GM06990 (cell line): ENCODE measurements around the gene MIER1.
A peak's percentile ranks its signal among the peaks of the same experiment; 100 is the strongest.
"Not testable (repeated sequence)": the region's sequence is repeated elsewhere in the genome, so short reads cannot be mapped to it uniquely, and the experiment has no call there.

Source experiments
- DNase-seq: peaks from one replicate; pipeline ENCODE4 v3.0.0-alpha.2; 2011; ENCODE audit not compliant: insufficient read length; ENCODE audit errors: extremely low read depth
- H3K27me3 ChIP-seq: replicated peaks from 2 replicates; pipeline ENCODE4 v1.6.0; 2011; ENCODE audit warnings: low read length; ENCODE audit not compliant: control insufficient read depth, insufficient read depth
- H3K36me3 ChIP-seq: 2 replicates; pipeline ENCODE4 v1.5.1; 2011; ENCODE audit warnings: low read length; ENCODE audit not compliant: control insufficient read depth, insufficient read depth
- H3K4me3 ChIP-seq: replicated peaks from 2 replicates; pipeline ENCODE4 v1.5.1; 2011; ENCODE audit warnings: low read depth, mild to moderate bottlenecking, control low read depth, low read length
- TF ChIP-seq, protein P1 (sequence below): IDR thresholded peaks from 2 replicates; pipeline ENCODE4 v1.5.1; 2011; ENCODE audit warnings: low read length, control low read depth, mild to moderate bottlenecking, inconsistent platforms; ENCODE audit not compliant: insufficient read depth, poor library complexity, severe bottlenecking

MIER1 gene

DNA sequence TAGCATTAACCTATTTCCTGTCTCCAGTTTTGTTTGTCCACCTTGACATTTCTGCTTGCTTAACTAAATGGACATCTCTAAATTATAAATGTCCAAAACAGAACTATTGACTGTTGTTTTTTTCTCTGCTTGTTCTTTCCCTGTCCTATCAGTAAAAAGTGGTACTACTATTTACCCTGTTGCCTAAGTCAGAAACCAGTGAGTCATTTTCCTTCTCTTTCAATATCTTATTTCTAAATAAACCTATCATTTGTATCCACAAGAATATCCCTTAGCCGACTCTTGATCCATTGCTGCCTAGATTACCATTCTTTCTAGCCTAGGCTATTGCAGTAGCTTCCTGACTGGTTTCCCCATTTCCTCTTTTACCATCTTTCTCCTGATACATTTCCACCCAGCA lies 22.5 kb downstream of the MIER1 start:
- H3K4me3 ChIP-seq: no peak overlapping the region
- TF ChIP-seq, protein P1, sequence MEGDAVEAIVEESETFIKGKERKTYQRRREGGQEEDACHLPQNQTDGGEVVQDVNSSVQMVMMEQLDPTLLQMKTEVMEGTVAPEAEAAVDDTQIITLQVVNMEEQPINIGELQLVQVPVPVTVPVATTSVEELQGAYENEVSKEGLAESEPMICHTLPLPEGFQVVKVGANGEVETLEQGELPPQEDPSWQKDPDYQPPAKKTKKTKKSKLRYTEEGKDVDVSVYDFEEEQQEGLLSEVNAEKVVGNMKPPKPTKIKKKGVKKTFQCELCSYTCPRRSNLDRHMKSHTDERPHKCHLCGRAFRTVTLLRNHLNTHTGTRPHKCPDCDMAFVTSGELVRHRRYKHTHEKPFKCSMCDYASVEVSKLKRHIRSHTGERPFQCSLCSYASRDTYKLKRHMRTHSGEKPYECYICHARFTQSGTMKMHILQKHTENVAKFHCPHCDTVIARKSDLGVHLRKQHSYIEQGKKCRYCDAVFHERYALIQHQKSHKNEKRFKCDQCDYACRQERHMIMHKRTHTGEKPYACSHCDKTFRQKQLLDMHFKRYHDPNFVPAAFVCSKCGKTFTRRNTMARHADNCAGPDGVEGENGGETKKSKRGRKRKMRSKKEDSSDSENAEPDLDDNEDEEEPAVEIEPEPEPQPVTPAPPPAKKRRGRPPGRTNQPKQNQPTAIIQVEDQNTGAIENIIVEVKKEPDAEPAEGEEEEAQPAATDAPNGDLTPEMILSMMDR: no peak
- no peaks in the 10 kb centered on the region for H3K27me3 ChIP-seq
- H3K36me3 ChIP-seq: peaks cover 17% of the 10 kb centered on the region
- DNase-seq: no peak

DNA sequence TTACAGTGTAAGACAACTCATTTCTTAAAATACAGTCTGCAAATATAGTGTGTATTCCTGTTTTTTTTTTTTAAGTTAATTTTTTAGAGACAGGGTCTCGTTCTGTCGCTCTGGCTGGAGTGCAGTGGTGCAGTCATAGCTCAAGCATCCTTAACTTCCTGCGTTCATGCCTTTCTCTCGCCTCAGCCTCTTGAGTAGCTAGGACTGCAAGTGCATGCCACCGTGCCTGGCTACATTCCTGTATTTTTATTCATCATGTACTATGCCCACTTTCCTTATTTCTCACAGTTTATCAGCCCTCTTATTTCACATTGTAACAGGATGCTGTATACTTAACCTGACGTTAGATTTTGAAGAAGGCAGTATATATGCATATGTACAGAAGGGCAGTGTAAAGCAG lies 26.7 kb downstream of the MIER1 start:
- H3K36me3 ChIP-seq: peaks cover 12% of the 10 kb centered on the region
- DNase-seq: no peak
- no peaks in the 10 kb centered on the region for H3K27me3 ChIP-seq

DNA sequence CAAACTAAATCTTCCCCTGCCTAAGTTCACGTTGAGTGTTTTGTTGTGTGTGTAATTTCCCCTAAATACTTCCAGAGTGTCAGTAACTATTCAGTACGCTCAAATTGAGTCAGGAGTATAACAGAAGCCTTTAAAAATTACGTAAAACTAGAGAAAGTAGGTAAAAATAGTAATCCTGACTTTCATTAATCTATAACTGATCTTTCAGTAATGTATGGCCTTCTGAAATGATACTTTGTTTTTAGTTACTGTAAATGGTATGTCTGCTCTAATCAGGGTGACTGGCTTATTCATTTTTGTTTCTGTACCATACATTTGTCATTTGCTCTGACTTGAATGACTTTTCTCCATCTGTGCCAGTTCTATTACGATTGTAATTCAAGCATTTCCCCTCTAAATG lies 29.4 kb downstream of the MIER1 start:
- H3K36me3 ChIP-seq: peaks cover 6% of the 10 kb centered on the region
- DNase-seq: peak; percentile 18
- H3K4me3 ChIP-seq: no peak overlapping the region
- H3K27me3 ChIP-seq: no peaks in the 10 kb centered on the region
- TF ChIP-seq, protein P1: no peak

More for the DNA sequence above, 26.7 kb downstream of the MIER1 start:
- H3K4me3 ChIP-seq: no peak overlapping the region
- TF ChIP-seq, protein P1: no peak

DNA sequence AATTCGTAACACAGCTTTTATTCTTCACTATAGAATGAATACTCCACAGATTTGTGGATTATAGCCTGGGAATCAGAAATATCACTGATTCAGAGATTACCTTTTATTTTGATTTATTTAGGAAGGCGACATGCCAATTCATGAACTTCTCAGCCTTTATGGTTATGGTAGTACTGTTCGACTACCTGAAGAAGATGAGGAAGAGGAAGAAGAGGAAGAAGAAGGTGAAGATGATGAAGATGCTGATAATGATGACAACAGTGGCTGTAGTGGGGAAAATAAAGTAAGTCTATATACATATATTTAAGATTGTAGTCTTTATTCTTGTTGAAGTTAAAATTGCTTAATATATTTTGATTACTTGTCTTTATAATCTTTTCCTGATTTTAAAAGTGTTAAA lies 33.1 kb downstream of the MIER1 start:
- peaks cover 1% of the 10 kb centered on the region for H3K36me3 ChIP-seq
- no peak for DNase-seq
- no peaks in the 10 kb centered on the region for H3K27me3 ChIP-seq
- H3K4me3 ChIP-seq: no peak overlapping the region
- TF ChIP-seq, protein P1: no peak

DNA sequence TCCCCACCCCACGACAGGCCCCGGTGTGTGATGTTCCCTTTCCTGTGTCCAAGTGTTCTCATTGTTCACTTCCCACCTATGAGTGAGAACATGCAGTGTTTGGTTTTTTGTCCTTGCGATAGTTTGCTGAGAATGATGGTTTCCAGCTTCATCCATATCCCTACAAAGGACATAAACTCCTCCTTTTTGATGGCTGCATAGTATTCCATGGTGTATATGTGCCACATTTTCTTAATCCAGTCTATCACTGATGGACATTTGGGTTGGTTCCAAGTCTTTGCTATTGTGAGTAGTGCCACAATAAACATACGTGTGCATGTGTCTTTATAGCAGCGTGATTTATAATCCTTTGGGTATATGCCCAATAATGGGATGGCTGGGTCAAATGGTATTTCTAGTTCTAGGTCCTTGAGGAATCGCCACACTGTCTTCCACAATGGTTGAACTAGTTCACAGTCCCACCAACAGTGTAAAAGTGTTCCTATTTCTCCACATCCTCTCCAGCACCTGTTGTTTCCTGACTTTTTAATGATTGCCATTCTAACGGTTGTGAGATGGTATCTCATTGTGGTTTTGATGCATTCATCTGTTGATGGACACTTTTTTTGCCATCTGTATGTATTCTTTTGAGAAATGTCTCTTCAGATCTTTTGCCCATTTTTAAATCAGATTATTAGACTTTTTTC lies 41.5 kb downstream of the MIER1 start:
- H3K36me3 ChIP-seq, H3K27me3 ChIP-seq, H3K4me3 ChIP-seq, DNase-seq: not testable (repeated sequence)

DNA sequence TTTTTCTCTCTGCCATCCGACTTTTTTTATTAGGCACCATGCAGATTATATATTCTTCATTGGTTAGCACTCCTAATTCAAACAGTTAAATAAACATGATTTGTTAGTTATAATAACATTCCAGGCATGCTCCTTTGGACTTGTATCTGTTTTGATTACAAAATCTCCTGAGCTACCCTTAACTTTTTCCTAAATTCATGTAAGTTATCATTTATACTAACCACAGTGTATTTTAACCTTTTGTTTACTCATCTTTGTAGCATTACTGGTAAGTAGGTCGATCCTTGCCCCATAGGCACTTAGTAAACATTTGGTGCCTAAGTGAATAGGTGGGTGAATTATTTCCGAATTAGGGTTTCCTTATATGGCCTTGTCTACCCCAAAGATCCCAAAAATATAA lies 43.8 kb downstream of the MIER1 start:
- TF ChIP-seq, protein P1: no peak

More for the DNA sequence above, 43.8 kb downstream of the MIER1 start:
- Histone ChIP-seq H3K4me3 (no peak overlapping the region), H3K36me3 (peaks cover 3% of the 10 kb centered on the region), H3K27me3 (no peaks in the 10 kb centered on the region)
- DNase-seq: no peak
